SK-N-SH treated with all-trans-retinoic acid at 6 μM for 48 hours (cell line): ENCODE results near the gene MAML3.

Source experiments
- ATAC-seq: fragments of 200-7000 bp; cut with Tn5 transposase; 3 replicates; pipeline ENCODE4 v1.9.1; 2020; ENCODE audit warnings: mild to moderate bottlenecking, moderate library complexity
- CREB5 ChIP-seq: fragments of 250-450 bp; sonication (Bioruptor Pico); IDR thresholded peaks from 2 replicates; pipeline ENCODE4 v1.5.1; 2020; ENCODE audit warnings: low read depth, mild to moderate bottlenecking, moderate library complexity
- ESRRG ChIP-seq: fragments of 250-450 bp; sonication (Bioruptor Pico); IDR thresholded peaks from 2 replicates; pipeline ENCODE4 v1.6.1; 2021; ENCODE audit warnings: mild to moderate bottlenecking
- GLIS3 ChIP-seq: fragments of 250-450 bp; sonication (Bioruptor Pico); IDR thresholded peaks from 2 replicates; pipeline ENCODE4 v1.5.0; 2020; ENCODE audit warnings: mild to moderate bottlenecking, moderate library complexity
- OSR1 ChIP-seq: fragments of 250-450 bp; sonication (Bioruptor Pico); IDR thresholded peaks from 2 replicates; pipeline ENCODE4 v1.8.0; 2022; ENCODE audit warnings: moderate library complexity, mild to moderate bottlenecking, inconsistent platforms
- PPARA ChIP-seq: fragments of 250-450 bp; sonication (Bioruptor Pico); IDR thresholded peaks from 2 replicates; pipeline ENCODE4 v1.5.0; 2020; ENCODE audit warnings: mild to moderate bottlenecking, borderline replicate concordance
- SNAI2 ChIP-seq: fragments of 250-450 bp; sonication (Bioruptor Pico); IDR thresholded peaks from 2 replicates; pipeline ENCODE4 v1.5.0; 2020; ENCODE audit warnings: mild to moderate bottlenecking, moderate library complexity
- TOX ChIP-seq: fragments of 250-450 bp; sonication (Bioruptor Pico); IDR thresholded peaks from 2 replicates; pipeline ENCODE4 v1.8.0; 2021; ENCODE audit warnings: mild to moderate bottlenecking, moderate library complexity, borderline replicate concordance
- TSHZ2 ChIP-seq: fragments of 250-450 bp; sonication (Bioruptor Pico); IDR thresholded peaks from 2 replicates; pipeline ENCODE4 v1.5.0; 2020; ENCODE audit warnings: mild to moderate bottlenecking, moderate library complexity
- ZFP3 ChIP-seq: fragments of 250-450 bp; sonication (Bioruptor Pico); IDR thresholded peaks from 2 replicates; pipeline ENCODE4 v1.5.0; 2020; ENCODE audit warnings: mild to moderate bottlenecking, moderate library complexity
- ZFP30 ChIP-seq: fragments of 450-650 bp; formaldehyde crosslinking; IDR thresholded peaks from 2 replicates; pipeline ENCODE4 v1.5.0; 2022; ENCODE audit warnings: mild to moderate bottlenecking, moderate library complexity
- ZNF70 ChIP-seq: fragments of 450-650 bp; formaldehyde crosslinking; IDR thresholded peaks from 2 replicates; pipeline ENCODE4 v1.5.0; 2020; ENCODE audit warnings: mild to moderate bottlenecking, moderate library complexity
- TF ChIP-seq, protein P1 (sequence below): fragments of 250-450 bp; sonication (Bioruptor Pico); IDR thresholded peaks from 2 replicates; pipeline ENCODE4 v1.8.0; 2021; ENCODE audit warnings: low read depth, mild to moderate bottlenecking, moderate library complexity, borderline replicate concordance
- TF ChIP-seq, protein P2 (sequence below): fragments of 250-450 bp; sonication (Bioruptor Pico); IDR thresholded peaks from 2 replicates; pipeline ENCODE4 v1.8.0; 2020; ENCODE audit warnings: mild to moderate bottlenecking, moderate library complexity, borderline replicate concordance

MAML3 gene

DNA sequence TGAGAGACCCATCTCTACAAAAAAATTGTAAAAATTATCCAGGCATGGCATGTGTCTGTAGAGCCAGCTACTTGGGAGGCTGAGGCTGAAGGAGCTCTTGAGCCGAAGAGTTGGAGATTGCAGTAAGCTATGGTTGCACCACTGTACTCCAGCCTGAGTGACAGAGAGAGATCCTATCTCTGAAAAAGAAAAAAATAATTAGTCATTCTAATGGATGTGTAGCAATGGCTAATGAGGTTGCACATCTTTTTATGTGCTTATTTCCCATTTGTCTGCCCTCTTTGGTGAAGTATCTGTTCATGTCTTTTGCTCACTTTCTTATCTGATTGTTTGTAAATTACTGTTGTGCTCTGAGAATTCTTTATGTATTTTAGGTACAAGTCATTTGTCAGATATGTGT lies 19.0 kb upstream of the MAML3 start:
- TF ChIP-seq TSHZ2 (CRISPR knock-in tag): no peak
- no peak for TF ChIP-seq CREB5
- no peak for TF ChIP-seq ZNF70 (CRISPR knock-in tag)
- TF ChIP-seq, protein P1, sequence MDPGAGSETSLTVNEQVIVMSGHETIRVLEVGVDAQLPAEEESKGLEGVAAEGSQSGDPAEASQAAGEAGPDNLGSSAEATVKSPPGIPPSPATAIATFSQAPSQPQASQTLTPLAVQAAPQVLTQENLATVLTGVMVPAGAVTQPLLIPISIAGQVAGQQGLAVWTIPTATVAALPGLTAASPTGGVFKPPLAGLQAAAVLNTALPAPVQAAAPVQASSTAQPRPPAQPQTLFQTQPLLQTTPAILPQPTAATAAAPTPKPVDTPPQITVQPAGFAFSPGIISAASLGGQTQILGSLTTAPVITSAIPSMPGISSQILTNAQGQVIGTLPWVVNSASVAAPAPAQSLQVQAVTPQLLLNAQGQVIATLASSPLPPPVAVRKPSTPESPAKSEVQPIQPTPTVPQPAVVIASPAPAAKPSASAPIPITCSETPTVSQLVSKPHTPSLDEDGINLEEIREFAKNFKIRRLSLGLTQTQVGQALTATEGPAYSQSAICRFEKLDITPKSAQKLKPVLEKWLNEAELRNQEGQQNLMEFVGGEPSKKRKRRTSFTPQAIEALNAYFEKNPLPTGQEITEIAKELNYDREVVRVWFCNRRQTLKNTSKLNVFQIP (CRISPR knock-in tag): no peak
- TF ChIP-seq, protein P2, sequence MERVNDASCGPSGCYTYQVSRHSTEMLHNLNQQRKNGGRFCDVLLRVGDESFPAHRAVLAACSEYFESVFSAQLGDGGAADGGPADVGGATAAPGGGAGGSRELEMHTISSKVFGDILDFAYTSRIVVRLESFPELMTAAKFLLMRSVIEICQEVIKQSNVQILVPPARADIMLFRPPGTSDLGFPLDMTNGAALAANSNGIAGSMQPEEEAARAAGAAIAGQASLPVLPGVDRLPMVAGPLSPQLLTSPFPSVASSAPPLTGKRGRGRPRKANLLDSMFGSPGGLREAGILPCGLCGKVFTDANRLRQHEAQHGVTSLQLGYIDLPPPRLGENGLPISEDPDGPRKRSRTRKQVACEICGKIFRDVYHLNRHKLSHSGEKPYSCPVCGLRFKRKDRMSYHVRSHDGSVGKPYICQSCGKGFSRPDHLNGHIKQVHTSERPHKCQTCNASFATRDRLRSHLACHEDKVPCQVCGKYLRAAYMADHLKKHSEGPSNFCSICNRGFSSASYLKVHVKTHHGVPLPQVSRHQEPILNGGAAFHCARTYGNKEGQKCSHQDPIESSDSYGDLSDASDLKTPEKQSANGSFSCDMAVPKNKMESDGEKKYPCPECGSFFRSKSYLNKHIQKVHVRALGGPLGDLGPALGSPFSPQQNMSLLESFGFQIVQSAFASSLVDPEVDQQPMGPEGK (CRISPR knock-in tag): no peak
- no peak for ATAC-seq

DNA sequence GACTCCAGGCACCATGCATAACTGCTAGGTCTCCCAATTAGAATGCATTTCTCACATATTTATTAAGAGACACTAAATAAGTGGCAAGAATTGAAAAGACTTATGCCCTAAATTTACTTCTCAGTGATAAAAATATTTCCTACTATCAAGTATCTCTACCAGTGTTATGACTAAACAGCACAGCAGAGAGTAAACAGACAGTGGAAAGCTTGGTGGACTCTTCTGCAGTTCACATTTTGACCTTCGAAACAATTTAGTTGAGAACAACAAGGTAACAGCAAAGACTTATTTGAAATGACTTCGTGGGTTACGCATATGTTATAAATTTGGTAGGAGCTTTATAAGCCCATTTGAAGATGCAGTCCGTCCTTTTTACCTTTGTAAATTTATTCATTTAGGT lies 16.3 kb upstream of the MAML3 start:
- no peak for TF ChIP-seq SNAI2 (CRISPR knock-in tag)
- no peak for TF ChIP-seq GLIS3
- TF ChIP-seq CREB5: no peak
- no peak for TF ChIP-seq ZFP3
- TF ChIP-seq PPARA (CRISPR knock-in tag): no peak
- TF ChIP-seq, protein P2 (CRISPR knock-in tag): no peak
- TF ChIP-seq ESRRG (CRISPR knock-in tag): no peak
- no peak for TF ChIP-seq OSR1 (CRISPR knock-in tag)
- no peak for TF ChIP-seq TOX (CRISPR knock-in tag)
- TF ChIP-seq ZNF70 (CRISPR knock-in tag): no peak

DNA sequence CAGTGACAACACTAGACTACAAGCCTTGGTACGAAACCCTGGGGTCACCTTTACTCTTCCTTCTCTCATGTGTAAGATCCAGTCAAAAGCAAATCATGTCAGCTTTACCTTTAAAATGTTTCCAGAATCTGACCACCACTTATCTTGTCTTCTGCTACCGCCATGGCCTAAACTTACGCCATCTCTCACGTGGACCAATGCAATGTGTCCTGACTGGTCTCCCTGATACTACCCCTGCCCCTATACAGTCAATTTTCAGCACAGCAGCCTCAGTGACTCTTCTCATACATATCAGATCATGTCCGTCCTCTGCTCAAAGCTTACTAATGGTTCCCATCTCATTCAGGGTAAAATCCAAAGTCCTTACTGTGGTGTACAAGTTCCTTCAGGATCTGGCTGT lies 15.0 kb upstream of the MAML3 start:
- ATAC-seq: no peak

More for the DNA sequence above, 16.3 kb upstream of the MAML3 start:
- ATAC-seq: no peak

More for the DNA sequence above, 15.0 kb upstream of the MAML3 start:
- no peak for TF ChIP-seq PPARA (CRISPR knock-in tag)
- no peak for TF ChIP-seq TSHZ2 (CRISPR knock-in tag)
- TF ChIP-seq ZFP30: no peak
